Large intestine (tissue), 3 donors: ENCODE data around the gene STK32B. TPM values are rescaled to one million over a fixed set of nuclear protein-coding genes. Genes with fewer than 3 reads are reported as not detected.

Source experiments
- DNase-seq, 2 donors: peaks; one replicate each; pipeline versions ENCODE4 v3.0.0 to v3.0.0-alpha.2; 2013
- H3K27ac ChIP-seq: one replicate; pipeline ENCODE4 v1.5.1; 2013; ENCODE audit warnings: low read length
- H3K27me3 ChIP-seq: 2 replicates; pipeline ENCODE4 v1.6.1; 2013; ENCODE audit warnings: low read length; ENCODE audit not compliant: control insufficient read depth, insufficient read depth
- H3K36me3 ChIP-seq: 2 replicates; pipeline ENCODE4 v1.6.1; 2013; ENCODE audit warnings: low read length; ENCODE audit not compliant: control insufficient read depth, insufficient read depth
- H3K4me1 ChIP-seq: one replicate; pipeline ENCODE4 v1.6.1; 2013; ENCODE audit warnings: low read length; ENCODE audit not compliant: control insufficient read depth, insufficient read depth
- H3K4me3 ChIP-seq: one replicate; pipeline ENCODE4 v1.5.1; 2013; ENCODE audit warnings: low read length
- H3K9me3 ChIP-seq: one replicate; pipeline ENCODE4 v1.6.1; 2013; ENCODE audit warnings: mild to moderate bottlenecking, low read depth, low read length, moderate library complexity; ENCODE audit not compliant: control insufficient read depth
- WGBS: methylation state at CpG from one replicate; pipeline ENCODE4 v1.1.5; 2013; ENCODE audit warnings: low lambda C conversion rate; ENCODE audit not compliant: insufficient coverage; 5-methylcytosine and 5-hydroxymethylcytosine counted together
- polyA plus RNA-seq: library from polyadenylated mRNA; unstranded; fragments of 120-200 nt; gene quantifications from one replicate; pipeline ENCODE4 v1.2.1, GENCODE V29; 2013

The STK32B gene
- polyA plus RNA-seq, 1 donor: 1.6 TPM

DNA sequence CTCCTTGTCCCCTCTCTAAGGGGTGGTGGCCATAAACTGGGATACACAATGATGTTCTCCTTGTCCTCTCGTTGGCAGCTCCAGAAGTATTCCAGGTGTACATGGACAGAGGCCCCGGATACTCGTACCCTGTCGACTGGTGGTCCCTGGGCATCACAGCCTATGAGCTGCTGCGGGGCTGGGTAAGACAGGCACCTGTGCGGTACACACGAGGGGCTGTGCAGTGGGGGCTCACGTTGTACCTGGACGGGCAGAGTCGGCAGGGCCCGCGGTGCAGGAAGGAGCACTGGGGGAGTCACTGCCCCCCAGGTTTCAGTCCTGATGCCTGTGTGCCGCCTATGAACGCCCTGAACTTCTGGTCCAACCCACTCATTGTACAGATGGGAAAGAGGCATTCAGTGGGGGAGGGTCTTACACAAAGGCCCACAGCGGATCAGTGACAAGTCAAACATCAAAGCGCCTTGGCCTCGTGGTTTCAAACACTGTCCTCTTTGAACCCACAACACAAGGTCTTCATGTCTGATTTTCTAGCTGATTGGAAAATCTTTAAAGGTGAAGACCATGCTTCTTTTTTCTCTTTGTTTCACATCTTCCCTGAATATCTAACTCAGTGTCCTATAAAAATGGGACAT, 395.4 kb downstream of the STK32B start:
- H3K27ac ChIP-seq: no peak overlapping the region
- no peaks in the 10 kb centered on the region for H3K4me1 ChIP-seq
- H3K27me3 ChIP-seq: no peaks in the 10 kb centered on the region
- H3K9me3 ChIP-seq: no peaks in the 10 kb centered on the region
- no peak for DNase-seq
- no CpG with 5 or more reads among the region's 17 CpGs for WGBS
- H3K4me3 ChIP-seq: no peak overlapping the region
- no peaks in the 10 kb centered on the region for H3K36me3 ChIP-seq

- Histone ChIP-seq H3K36me3 (no peaks in the 10 kb centered on the region), H3K9me3 (no peaks in the 10 kb centered on the region), H3K27ac (no peak overlapping the region), H3K27me3 (no peaks in the 10 kb centered on the region), H3K4me3 (no peak overlapping the region), H3K4me1 (no peaks in the 10 kb centered on the region)
- WGBS: no CpG with 5 or more reads among the region's 3 CpGs
- DNase-seq: no peak
Observed at GRCh38 chr4:5447755-5448154, 396.5 kb downstream of the STK32B start.

DNA sequence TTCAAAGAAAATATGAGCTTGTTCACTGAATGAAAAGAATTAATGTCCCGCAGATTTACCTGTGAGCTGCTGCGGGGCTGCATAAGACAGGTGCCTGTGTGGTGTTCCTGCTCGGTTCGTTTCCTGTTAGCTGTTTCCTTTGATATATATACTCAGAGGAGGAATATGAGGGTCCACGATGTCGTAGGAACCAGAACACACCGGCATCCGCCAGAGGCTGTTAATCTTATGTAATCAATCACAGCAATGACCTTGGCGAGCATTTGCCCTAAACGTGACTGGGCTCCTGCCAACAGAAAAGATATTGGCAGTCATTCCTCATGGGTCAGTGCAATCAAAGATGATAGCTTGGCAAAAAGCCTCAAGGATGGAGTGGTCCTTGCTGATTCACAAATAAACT, 396.9 kb downstream of the STK32B start:
- H3K4me1 ChIP-seq: no peaks in the 10 kb centered on the region
- no peaks in the 10 kb centered on the region for H3K9me3 ChIP-seq
- no peak overlapping the region for H3K4me3 ChIP-seq
- H3K27me3 ChIP-seq: no peaks in the 10 kb centered on the region
- no peaks in the 10 kb centered on the region for H3K36me3 ChIP-seq
- WGBS: no CpG with 5 or more reads among the region's 10 CpGs
- DNase-seq: no peak
- H3K27ac ChIP-seq: no peak overlapping the region

DNA sequence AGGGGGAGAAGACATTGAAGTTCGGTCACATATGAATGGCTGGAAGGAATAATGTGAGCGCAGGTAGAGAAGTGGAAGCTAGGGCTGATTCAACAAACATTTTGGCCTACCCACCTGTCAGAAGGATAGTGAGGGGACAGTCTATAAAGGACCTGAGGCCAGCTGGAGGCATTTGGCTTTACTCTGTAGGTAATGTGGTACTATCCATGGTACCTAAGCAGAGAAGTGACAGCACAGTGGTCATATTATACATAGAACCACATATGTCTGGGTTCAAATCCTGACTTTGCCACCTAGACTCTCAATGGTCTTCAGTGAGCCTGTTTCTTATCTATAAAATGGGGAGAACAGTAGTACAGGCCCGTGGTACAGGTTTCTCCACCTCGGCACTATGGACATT, 400.0 kb downstream of the STK32B start:
- no peak for DNase-seq
- no CpG with 5 or more reads among the region's 4 CpGs for WGBS
- Histone ChIP-seq H3K9me3 (no peaks in the 10 kb centered on the region), H3K27me3 (no peaks in the 10 kb centered on the region), H3K36me3 (no peaks in the 10 kb centered on the region), H3K4me3 (no peak overlapping the region), H3K27ac (no peak overlapping the region), H3K4me1 (no peaks in the 10 kb centered on the region)

DNA sequence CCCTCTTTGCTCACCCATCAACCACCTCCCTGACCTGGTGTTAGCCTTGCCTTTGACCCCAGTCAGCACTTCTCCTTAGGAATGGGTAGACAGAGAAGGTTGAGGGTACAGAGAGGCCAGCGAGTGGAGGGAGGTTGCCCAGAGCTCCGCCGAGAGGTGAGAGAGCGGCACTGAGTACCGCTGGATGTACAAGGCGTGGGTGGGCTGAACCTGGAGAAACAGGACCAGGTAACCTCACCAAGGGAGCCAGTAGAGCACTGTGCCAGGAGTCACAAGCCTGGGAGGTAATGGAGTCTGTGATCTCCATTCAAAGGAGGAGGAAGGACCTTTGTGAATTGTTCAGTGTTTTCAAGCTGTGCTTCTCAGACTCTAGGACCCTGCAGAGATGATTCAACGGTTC, 400.9 kb downstream of the STK32B start:
- Histone ChIP-seq H3K9me3 (no peaks in the 10 kb centered on the region), H3K27me3 (no peaks in the 10 kb centered on the region), H3K27ac (no peak overlapping the region), H3K36me3 (no peaks in the 10 kb centered on the region), H3K4me3 (no peak overlapping the region), H3K4me1 (no peaks in the 10 kb centered on the region)
- DNase-seq: no peak
- no CpG with 5 or more reads among the region's 7 CpGs for WGBS

DNA sequence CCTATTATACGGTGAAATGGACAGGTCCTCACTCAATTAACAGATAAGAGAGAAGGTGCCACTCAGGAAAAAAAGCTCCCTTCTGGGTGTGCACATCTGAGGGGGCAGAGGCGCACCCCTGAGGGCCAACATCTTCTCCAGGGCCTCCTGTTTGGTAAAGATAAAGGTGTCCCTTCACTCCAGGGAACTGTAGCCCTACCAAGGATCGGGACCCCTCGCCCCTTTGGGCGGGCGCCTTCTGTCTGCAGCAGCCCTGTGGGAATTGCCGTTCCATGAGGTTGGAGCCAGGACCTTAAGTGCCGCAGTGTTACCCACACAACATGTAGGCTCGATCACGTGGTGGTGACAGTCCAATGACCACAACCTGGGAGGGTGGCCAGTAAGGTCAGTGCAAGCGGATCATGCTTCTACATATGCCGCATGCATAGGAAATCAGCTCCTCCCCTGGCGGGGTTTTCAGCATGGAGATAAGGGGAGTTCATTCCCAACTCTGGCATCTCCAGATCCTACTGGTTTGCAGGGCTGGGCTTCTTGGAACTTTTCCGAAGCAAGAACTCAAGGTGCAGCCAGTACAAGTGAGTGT, 403.8 kb downstream of the STK32B start:
- no peaks in the 10 kb centered on the region for H3K27me3 ChIP-seq
- no peak overlapping the region for H3K27ac ChIP-seq
- no peak for DNase-seq
- no peak overlapping the region for H3K4me3 ChIP-seq
- WGBS: no CpG with 5 or more reads among the region's 14 CpGs
- H3K36me3 ChIP-seq: no peaks in the 10 kb centered on the region
- H3K9me3 ChIP-seq: no peaks in the 10 kb centered on the region
- no peaks in the 10 kb centered on the region for H3K4me1 ChIP-seq

GRCh38 chr4:5456296-5456845, 405.1 kb downstream of the STK32B start:
- no peak overlapping the region for H3K27ac ChIP-seq
- no peaks in the 10 kb centered on the region for H3K9me3 ChIP-seq
- DNase-seq: no peak
- no peaks in the 10 kb centered on the region for H3K27me3 ChIP-seq
- no peak overlapping the region for H3K4me3 ChIP-seq
- no peaks in the 10 kb centered on the region for H3K36me3 ChIP-seq
- 70% methylated on average over 2 of the region's 17 CpGs for WGBS
- H3K4me1 ChIP-seq: no peaks in the 10 kb centered on the region

- H3K4me3 ChIP-seq: no peak overlapping the region
Observed at GRCh38 chr4:5458676-5459075, 407.4 kb downstream of the STK32B start.

DNA sequence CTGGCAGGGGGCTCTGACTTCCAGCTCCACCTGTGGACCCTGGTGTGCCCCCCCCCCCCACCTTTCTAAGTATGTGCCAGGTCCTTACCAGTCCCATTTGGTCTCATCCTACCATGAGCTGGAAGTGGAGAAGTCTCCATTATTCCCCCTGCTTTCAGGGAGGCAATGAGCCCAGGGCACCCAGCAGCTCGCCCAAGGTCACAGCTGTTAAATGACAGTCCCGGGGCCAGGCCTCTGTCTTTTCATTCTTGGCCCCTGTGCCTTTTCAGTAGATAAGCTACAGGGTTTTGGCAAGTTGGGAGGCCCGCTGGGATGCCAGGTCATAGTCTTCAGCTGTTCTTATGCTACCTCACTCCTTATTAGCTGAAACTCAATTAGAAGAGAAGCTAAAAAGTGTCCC, 408.0 kb downstream of the STK32B start:
- no peak for DNase-seq
- WGBS: no CpG with 5 or more reads among the region's 3 CpGs

More at GRCh38 chr4:5458676-5459075, 407.4 kb downstream of the STK32B start:
- WGBS: no CpG with 5 or more reads among the region's 8 CpGs
- H3K27ac ChIP-seq: no peak overlapping the region
- no peaks in the 10 kb centered on the region for H3K4me1 ChIP-seq
- H3K36me3 ChIP-seq: no peaks in the 10 kb centered on the region
- no peaks in the 10 kb centered on the region for H3K9me3 ChIP-seq
- no peak for DNase-seq
- H3K27me3 ChIP-seq: no peaks in the 10 kb centered on the region

GRCh38 chr4:5460106-5460801, 409.0 kb downstream of the STK32B start:
- 40% methylated on average over 1 of the region's 14 CpGs for WGBS
- H3K4me1 ChIP-seq: no peaks in the 10 kb centered on the region
- DNase-seq: no peak

More for the DNA sequence above, 408.0 kb downstream of the STK32B start:
- no peaks in the 10 kb centered on the region for H3K9me3 ChIP-seq
- no peak overlapping the region for H3K27ac ChIP-seq
- no peaks in the 10 kb centered on the region for H3K27me3 ChIP-seq
- H3K36me3 ChIP-seq: no peaks in the 10 kb centered on the region
- H3K4me1 ChIP-seq: no peaks in the 10 kb centered on the region
- H3K4me3 ChIP-seq: no peak overlapping the region

More at GRCh38 chr4:5460106-5460801, 409.0 kb downstream of the STK32B start:
- H3K27me3 ChIP-seq: no peaks in the 10 kb centered on the region
- H3K4me3 ChIP-seq: no peak overlapping the region
- no peak overlapping the region for H3K27ac ChIP-seq
- no peaks in the 10 kb centered on the region for H3K9me3 ChIP-seq
- H3K36me3 ChIP-seq: no peaks in the 10 kb centered on the region
